Subcutaneous adipose tissue (tissue), 4 donors: Measurements from ENCODE around the gene FGD2. TPM values are rescaled to one million over a fixed set of nuclear protein-coding genes. Genes with fewer than 3 reads are reported as not detected.

Experiments used
- total RNA-seq, 4 donors: library from RNA; depleted of rRNA; stranded (reverse); fragments of >200 nt; gene quantifications; one replicate each; pipeline ENCODE4 v1.1.0, GENCODE V29; 2016
- TF ChIP-seq, protein P1 (sequence below): fragments of 450-650 bp; IDR thresholded peaks from one replicate; pipeline ENCODE4 v1.5.1; 2016; ENCODE audit warnings: low read depth, mild to moderate bottlenecking, control low read depth, antibody characterized with exemption, moderate library complexity

Gene FGD2
- total RNA-seq, 4 donors from 2014 or later, result 37.3 to 102 (median 54.3) TPM

DNA sequence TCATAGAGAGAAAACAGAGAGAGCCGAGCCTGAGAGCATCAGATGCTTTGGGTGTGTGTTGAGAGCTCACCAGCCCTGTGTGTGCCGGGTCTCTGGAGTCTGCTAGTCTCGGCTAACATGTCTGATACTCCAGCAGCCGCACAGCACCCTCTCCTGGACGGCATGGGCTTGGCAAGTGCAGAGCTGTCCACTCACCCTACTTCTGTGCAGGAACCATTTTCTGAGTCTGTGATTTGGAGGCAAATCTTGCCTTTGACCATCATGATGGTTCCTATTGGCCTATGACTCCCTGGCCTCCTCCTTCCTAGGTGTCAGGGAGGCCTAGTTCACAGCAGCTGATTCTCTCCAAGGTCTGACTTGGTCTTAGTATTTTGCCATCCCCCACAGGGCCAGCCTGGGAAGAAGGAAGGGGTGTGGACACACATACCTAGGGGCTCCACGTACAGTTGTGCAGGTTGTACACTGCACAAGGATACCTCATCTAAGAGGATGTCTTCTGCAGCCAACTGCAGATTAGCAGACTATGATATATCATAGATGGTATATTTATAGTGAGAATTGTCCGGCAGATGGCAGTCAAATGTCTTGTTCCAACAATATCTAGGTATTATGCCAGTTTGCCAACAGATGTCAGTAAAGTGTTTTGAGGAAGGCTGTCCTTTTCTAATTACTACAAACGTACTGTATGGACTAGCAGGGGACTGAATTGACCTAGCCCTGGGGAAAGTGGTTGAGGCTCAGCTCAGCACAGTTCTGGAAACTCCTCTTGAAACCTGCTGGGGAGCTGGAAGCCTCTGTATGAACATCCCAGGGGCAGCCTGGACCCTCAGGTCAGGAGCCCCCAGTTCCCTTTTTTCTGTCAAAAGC lies 13.0 kb downstream of the FGD2 start:
- TF ChIP-seq, protein P1, sequence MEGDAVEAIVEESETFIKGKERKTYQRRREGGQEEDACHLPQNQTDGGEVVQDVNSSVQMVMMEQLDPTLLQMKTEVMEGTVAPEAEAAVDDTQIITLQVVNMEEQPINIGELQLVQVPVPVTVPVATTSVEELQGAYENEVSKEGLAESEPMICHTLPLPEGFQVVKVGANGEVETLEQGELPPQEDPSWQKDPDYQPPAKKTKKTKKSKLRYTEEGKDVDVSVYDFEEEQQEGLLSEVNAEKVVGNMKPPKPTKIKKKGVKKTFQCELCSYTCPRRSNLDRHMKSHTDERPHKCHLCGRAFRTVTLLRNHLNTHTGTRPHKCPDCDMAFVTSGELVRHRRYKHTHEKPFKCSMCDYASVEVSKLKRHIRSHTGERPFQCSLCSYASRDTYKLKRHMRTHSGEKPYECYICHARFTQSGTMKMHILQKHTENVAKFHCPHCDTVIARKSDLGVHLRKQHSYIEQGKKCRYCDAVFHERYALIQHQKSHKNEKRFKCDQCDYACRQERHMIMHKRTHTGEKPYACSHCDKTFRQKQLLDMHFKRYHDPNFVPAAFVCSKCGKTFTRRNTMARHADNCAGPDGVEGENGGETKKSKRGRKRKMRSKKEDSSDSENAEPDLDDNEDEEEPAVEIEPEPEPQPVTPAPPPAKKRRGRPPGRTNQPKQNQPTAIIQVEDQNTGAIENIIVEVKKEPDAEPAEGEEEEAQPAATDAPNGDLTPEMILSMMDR, result no peak

DNA sequence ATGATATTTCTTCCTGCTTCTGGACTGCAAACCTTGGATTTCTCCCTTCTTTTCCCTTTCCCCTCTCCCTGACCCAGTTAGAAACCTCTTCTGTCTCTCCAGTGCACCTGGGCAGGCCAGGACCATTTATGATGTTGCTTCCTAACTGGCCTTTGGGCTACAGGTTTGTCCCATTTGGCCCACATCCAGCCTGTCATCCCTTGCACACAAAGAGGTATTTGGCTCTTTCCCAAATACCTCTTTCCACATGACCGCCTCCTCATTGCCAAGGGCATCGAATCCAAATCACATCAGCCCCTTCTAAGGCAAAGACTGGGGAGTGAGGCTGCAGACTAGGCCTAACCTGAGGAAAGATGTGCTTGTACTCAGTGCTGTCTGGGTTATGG lies 13.6 kb downstream of the FGD2 start:
- TF ChIP-seq, protein P1, result no peak

DNA sequence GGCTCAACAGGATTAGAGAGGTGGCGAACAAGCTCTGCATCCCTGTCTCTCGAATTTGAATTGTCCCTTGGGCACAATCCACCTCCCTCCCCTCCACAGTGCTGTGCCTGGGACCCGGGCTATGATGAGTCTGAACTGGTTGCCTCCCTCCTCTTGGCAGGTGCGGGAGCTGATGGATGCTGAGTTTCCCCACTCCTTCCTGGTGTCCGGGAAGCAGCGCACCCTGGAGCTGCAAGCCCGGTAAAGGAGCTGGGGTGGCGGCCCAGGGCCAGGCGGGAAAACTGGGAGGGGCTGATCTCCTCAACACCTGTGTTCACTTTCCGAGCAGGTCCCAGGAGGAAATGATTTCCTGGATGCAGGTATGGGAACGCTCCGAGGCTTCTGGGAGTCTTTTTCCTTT lies 14.9 kb downstream of the FGD2 start:
- TF ChIP-seq, protein P1, result no peak

DNA sequence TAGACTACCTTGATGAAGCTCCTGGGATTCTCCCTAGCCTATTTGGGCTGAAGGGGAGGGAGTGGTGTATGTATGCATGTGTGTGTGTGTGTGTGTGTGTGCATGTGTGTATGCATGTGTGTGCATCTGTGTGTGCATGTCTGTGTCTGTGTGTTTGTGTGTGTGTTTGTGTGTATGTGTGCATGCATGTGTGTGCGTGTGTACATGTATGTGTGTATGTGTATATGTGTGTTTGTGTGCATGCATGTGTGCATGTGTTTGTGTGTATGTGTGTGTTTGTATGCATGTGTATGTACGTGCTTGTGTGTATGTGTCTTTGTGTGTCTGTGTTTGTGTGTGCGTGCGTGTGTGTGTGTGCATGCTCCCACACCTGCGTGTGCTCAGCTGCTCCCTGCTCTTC lies 15.4 kb downstream of the FGD2 start:
- TF ChIP-seq, protein P1, result no peak

DNA sequence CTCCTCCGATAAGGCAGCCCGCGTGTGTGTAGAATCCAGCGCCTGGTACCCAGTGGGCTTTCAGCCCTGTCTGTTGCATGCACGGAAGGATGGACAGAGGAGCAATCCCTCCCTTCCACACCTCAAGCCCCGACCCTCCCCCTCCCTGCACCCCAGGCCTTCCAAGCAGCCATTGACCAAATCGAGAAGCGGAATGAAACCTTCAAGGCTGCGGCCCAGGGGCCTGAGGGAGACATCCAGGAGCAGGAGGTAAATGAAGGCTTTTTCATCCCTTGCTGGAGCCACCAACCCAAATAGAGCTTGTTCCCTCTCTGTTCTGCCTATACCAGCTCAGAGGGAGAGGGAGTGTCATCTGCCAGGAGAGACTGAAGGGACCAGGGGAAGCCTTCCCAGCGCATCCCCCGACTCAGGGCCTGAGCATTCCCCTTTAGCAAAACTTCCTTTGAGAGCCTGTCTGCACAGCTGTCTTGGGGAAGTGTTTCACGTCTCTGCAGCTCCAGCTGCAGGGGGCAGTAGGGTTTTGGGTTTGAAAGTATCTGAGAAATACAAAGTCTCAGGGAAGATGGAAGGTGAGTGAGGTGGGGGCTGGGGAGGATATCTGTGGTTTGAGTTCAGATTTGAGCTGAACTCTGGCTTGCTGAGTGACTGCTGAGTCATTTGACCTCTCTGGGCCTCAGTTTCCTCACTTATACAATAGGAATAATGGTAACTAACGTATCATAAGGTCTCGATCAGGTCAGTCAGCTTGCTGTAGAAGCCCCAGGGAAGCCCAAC lies 16.1 kb downstream of the FGD2 start:
- TF ChIP-seq, protein P1, result no peak

DNA sequence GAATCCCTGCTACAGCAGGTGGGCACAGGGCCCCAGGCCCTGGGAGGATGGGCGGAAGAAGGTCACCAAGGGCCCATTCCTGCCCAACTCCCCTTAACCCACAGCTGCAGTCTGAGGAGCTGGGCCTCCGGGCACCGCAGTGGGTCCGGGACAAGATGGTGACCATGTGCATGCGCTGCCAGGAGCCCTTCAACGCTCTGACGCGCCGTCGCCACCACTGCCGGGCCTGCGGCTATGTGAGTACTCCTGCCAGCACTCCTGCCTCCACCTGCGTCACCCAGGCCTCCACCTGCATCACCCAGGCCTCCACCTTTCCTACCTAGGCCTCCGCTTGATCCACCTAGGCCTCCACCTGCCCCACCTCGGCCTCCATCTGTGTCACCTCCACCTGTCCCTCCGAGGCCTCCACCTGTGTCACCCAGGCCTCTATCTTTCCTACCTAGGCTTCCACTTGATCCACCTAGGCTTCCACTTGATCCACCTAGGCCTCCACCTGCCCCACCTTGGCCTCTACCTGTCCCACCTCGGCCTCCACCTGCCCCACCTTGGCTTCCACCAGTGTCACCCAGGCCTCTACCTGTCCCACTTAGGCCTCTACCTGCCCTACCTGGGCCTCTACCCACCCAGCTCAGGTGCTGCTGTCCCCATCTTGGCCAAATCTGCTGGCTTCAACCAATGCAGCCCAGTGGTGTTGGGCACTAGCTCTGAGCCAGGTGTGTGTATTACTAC lies 16.8 kb downstream of the FGD2 start:
- TF ChIP-seq, protein P1, result no peak
